ENCODE results near the gene GPR101. TPM values are rescaled to one million over a fixed set of nuclear protein-coding genes. Genes with fewer than 3 reads are reported as not detected.
A peak's percentile ranks its signal among the peaks of the same experiment; 100 is the strongest.

GPR101 gene
- total and polyA plus RNA-seq, 10 of the 15 experiments (the other 5 are each of a cell fraction or from before 2014, with no cell fraction given) = not detected

- TF ChIP-seq MYB (IDR thresholded peaks at IDR 0.05; ENCODE audit: borderline replicate concordance, low read depth, low read length) (no peak), KAT2A (conservative IDR thresholded peaks at IDR 0.05; ENCODE audit: control insufficient read depth, low read depth, low read length) (no peak), MXI1 (IDR thresholded peaks at IDR 0.05; ENCODE audit: low read depth, low read length) (no peak), POLR2AphosphoS2 (IDR thresholded peaks at IDR 0.05; ENCODE audit: low read depth, low read length) (no peak), TCF3 (IDR thresholded peaks at IDR 0.05; ENCODE audit: borderline replicate concordance, insufficient read depth, low read depth, low read length) (no peak)
These were observed 688 bp downstream of the GPR101 start (continued) for GRCh38 chrX:137032841-137033773.

- Histone ChIP-seq H3K79me2 (ENCODE audit: control insufficient read depth, insufficient read depth, low read length) (no peaks in the 10 kb centered on the region), H3K27ac (ENCODE audit: control insufficient read depth, insufficient read depth) (no peak overlapping the region), H3K27me3 (replicated peaks in 1 of 2; ENCODE audit: control insufficient read depth in 2 of 2, insufficient read depth in 2 of 2, low read length in 1 of 2) (peaks cover 3 to 6% of the 10 kb centered on the region in 2 experiments; a peak in 3 of 4 replicates), H3K9me3 (replicated peaks; ENCODE audit: control insufficient read depth, insufficient read depth, low read length) (no peaks in the 10 kb centered on the region; the same call in 2 of the 3 replicates), H3K4me1 (ENCODE audit: control insufficient read depth, insufficient read depth, low read length) (no peaks in the 10 kb centered on the region), H3K4me3 (peak overlapping the region; percentile 46), H3K9ac (ENCODE audit: control insufficient read depth, insufficient read depth, low read length) (no peak overlapping the region), H3K36me3 (ENCODE audit: control insufficient read depth in 2 of 2, insufficient read depth in 2 of 2, low read length in 1 of 2) (no peaks in the 10 kb centered on the region), H4K20me1 (ENCODE audit: control insufficient read depth, insufficient read depth) (no peaks in the 10 kb centered on the region), H2AFZ (ENCODE audit: control insufficient read depth, low read depth, low read length) (peak overlapping the region; percentile 78), H3K4me2 (ENCODE audit: control insufficient read depth, insufficient read depth) (peak overlapping the region; percentile 32)
- ATAC-seq = no peak
- ChIA-PET CTCF (no interaction called here), SMC1A (ENCODE audit: uncharacterized antibody, unreplicated experiment) (no interaction called here), POLR2A (no interaction called here), RAD21 (ENCODE audit: unreplicated experiment) (no interaction called here)
- no TSS peak for BruUV-seq (replicated peaks)
- 37% methylated on average over 16 of the region's 16 CpGs for WGBS (ENCODE audit: insufficient coverage, insufficient replicate concordance, low lambda C conversion rate, missing lambda C conversion rate)
- TF ChIP-seq NFYB (IDR thresholded peaks at IDR 0.05; ENCODE audit: insufficient read depth, low read depth, low read length) (no peak), NR2C2 (IDR thresholded peaks at IDR 0.05; ENCODE audit: borderline replicate concordance, control insufficient read depth, insufficient read length, low read depth) (no peak), NBN (IDR thresholded peaks at IDR 0.05) (0 out of 2 replicates have a peak, but pooled peaks have one; percentile 4), PRDM15 (CRISPR knock-in tag; IDR thresholded peaks at IDR 0.05) (no peak)
- FAIRE-seq = no peak
- DNase-seq (ENCODE audit: low read depth, low spot score) = no peak
- in situ Hi-C loops (cut with MboI) (no loop called here), intact Hi-C loops (cut with micrococcal nuclease; ENCODE audit: unreplicated experiment) (no loop called here)
These were observed 1.5 kb downstream of the GPR101 start for GRCh38 chrX:137032341-137032694.

Measured in GM12878 (cell line).